HEK293 (cell line): Measurements from ENCODE around the gene MEGF10.

ENCODE experiments used
- RBAK ChIP-seq: fragments of 450-650 bp; formaldehyde crosslinking; IDR thresholded peaks from 2 replicates; pipeline ENCODE4 v1.5.1; 2016; ENCODE audit warnings: missing biosample characterization, missing genetic modification characterization
- SP2 ChIP-seq: fragments of 450-650 bp; formaldehyde crosslinking; IDR thresholded peaks from 2 replicates; pipeline ENCODE4 v1.5.1; 2016; ENCODE audit warnings: missing biosample characterization, missing genetic modification characterization
- YY1 ChIP-seq: fragments of 450-650 bp; formaldehyde crosslinking; IDR thresholded peaks from 2 replicates; pipeline ENCODE4 v1.5.1; 2018; ENCODE audit warnings: missing biosample characterization, missing genetic modification characterization
- ZNF239 ChIP-seq: fragments of 450-650 bp; formaldehyde crosslinking; IDR thresholded peaks from 2 replicates; pipeline ENCODE4 v1.5.1; 2016; ENCODE audit warnings: missing biosample characterization, missing genetic modification characterization
- ZNF274 ChIP-seq, 2 experiments: fragments of 200-500 bp in 1 of 2; fragments of 450-650 bp in 1 of 2; sonication (Bioruptor generic) in 1 of 2; formaldehyde crosslinking in 1 of 2; IDR thresholded peaks; 2 replicates each; pipeline versions ENCODE4 v1.5.1 to v1.6.1; 2014 to 2016; ENCODE audit warnings: borderline replicate concordance in 1 of 2, inconsistent platforms in 1 of 2, low read length in 1 of 2, missing biosample characterization in 1 of 2, missing genetic modification characterization in 1 of 2
- TF ChIP-seq, protein P1 (sequence below): fragments of 450-650 bp; formaldehyde crosslinking; IDR thresholded peaks from 2 replicates; pipeline ENCODE4 v1.5.1; 2016; ENCODE audit warnings: missing biosample characterization, missing genetic modification characterization, low read depth
- TF ChIP-seq, protein P2 (sequence below): fragments of 450-650 bp; formaldehyde crosslinking; IDR thresholded peaks from 2 replicates; pipeline ENCODE4 v1.5.1; 2016; ENCODE audit warnings: missing biosample characterization, missing genetic modification characterization
- TF ChIP-seq, protein P3 (sequence below): fragments of 450-650 bp; formaldehyde crosslinking; IDR thresholded peaks from 2 replicates; pipeline ENCODE4 v1.5.1; 2016; ENCODE audit warnings: missing biosample characterization, missing genetic modification characterization, borderline replicate concordance

DNA sequence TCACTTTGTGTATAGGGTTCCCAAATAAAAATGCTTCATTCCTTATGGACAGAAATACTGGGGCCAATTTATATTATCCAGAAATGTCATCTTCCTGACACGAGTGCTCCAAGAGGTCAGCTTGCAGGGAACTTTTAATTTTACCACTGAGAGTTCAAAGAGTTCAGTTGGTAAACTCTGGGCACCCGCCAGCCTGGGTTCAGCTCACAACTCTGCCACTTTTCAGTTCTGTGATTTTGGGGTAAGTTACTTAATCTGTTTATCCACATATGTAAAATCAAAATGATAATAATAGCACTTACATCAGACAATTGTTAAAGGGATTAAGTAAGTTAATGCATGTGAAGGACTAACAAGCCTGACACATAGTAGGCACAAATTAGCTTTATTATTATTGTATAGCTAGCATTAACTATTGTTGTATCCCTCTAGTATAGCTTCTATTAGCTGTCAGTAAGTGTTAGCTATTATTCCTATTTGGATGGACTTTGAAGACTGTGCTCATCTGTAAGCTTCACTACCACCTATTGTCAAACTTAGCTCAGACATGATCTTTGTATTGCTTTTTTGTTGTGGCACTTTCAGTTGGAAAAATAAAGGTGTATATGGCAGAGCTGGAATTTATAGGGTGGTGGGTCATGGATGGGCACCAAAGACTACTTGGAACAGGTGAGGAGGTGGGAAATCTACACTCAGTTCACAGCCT lies 1.6 kb downstream of the MEGF10 start:
- TF ChIP-seq, protein P1, sequence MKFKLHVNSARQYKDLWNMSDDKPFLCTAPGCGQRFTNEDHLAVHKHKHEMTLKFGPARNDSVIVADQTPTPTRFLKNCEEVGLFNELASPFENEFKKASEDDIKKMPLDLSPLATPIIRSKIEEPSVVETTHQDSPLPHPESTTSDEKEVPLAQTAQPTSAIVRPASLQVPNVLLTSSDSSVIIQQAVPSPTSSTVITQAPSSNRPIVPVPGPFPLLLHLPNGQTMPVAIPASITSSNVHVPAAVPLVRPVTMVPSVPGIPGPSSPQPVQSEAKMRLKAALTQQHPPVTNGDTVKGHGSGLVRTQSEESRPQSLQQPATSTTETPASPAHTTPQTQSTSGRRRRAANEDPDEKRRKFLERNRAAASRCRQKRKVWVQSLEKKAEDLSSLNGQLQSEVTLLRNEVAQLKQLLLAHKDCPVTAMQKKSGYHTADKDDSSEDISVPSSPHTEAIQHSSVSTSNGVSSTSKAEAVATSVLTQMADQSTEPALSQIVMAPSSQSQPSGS (tag by site-specific recombination), result no peak
- TF ChIP-seq ZNF239 (no peak), SP2 (tag by site-specific recombination) (no peak), YY1 (tag by site-specific recombination) (no peak), RBAK (no peak), ZNF274 (IDR thresholded peaks at IDR 0.05; ENCODE audit: low read length) (no peak), ZNF274 (tag by site-specific recombination; IDR thresholded peaks at IDR 0.05; ENCODE audit: borderline replicate concordance) (no peak)
- TF ChIP-seq, protein P2, sequence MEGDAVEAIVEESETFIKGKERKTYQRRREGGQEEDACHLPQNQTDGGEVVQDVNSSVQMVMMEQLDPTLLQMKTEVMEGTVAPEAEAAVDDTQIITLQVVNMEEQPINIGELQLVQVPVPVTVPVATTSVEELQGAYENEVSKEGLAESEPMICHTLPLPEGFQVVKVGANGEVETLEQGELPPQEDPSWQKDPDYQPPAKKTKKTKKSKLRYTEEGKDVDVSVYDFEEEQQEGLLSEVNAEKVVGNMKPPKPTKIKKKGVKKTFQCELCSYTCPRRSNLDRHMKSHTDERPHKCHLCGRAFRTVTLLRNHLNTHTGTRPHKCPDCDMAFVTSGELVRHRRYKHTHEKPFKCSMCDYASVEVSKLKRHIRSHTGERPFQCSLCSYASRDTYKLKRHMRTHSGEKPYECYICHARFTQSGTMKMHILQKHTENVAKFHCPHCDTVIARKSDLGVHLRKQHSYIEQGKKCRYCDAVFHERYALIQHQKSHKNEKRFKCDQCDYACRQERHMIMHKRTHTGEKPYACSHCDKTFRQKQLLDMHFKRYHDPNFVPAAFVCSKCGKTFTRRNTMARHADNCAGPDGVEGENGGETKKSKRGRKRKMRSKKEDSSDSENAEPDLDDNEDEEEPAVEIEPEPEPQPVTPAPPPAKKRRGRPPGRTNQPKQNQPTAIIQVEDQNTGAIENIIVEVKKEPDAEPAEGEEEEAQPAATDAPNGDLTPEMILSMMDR (tag by site-specific recombination), result no peak
- TF ChIP-seq, protein P3, sequence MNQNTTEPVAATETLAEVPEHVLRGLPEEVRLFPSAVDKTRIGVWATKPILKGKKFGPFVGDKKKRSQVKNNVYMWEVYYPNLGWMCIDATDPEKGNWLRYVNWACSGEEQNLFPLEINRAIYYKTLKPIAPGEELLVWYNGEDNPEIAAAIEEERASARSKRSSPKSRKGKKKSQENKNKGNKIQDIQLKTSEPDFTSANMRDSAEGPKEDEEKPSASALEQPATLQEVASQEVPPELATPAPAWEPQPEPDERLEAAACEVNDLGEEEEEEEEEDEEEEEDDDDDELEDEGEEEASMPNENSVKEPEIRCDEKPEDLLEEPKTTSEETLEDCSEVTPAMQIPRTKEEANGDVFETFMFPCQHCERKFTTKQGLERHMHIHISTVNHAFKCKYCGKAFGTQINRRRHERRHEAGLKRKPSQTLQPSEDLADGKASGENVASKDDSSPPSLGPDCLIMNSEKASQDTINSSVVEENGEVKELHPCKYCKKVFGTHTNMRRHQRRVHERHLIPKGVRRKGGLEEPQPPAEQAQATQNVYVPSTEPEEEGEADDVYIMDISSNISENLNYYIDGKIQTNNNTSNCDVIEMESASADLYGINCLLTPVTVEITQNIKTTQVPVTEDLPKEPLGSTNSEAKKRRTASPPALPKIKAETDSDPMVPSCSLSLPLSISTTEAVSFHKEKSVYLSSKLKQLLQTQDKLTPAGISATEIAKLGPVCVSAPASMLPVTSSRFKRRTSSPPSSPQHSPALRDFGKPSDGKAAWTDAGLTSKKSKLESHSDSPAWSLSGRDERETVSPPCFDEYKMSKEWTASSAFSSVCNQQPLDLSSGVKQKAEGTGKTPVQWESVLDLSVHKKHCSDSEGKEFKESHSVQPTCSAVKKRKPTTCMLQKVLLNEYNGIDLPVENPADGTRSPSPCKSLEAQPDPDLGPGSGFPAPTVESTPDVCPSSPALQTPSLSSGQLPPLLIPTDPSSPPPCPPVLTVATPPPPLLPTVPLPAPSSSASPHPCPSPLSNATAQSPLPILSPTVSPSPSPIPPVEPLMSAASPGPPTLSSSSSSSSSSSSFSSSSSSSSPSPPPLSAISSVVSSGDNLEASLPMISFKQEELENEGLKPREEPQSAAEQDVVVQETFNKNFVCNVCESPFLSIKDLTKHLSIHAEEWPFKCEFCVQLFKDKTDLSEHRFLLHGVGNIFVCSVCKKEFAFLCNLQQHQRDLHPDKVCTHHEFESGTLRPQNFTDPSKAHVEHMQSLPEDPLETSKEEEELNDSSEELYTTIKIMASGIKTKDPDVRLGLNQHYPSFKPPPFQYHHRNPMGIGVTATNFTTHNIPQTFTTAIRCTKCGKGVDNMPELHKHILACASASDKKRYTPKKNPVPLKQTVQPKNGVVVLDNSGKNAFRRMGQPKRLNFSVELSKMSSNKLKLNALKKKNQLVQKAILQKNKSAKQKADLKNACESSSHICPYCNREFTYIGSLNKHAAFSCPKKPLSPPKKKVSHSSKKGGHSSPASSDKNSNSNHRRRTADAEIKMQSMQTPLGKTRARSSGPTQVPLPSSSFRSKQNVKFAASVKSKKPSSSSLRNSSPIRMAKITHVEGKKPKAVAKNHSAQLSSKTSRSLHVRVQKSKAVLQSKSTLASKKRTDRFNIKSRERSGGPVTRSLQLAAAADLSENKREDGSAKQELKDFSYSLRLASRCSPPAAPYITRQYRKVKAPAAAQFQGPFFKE (tag by site-specific recombination), result no peak
